HG03064 (cell line): ENCODE data around the gene CIP2A.
"Not testable (repeated sequence)": the region's sequence is repeated elsewhere in the genome, so short reads cannot be mapped to it uniquely, and the experiment has no call there.

Source experiments
- ATAC-seq: cut with Tn5 transposase; IDR thresholded peaks from one replicate; pipeline ENCODE4 v1.9.1; 2021; ENCODE audit warnings: low read depth; ENCODE audit not compliant: unreplicated experiment

Gene CIP2A

DNA sequence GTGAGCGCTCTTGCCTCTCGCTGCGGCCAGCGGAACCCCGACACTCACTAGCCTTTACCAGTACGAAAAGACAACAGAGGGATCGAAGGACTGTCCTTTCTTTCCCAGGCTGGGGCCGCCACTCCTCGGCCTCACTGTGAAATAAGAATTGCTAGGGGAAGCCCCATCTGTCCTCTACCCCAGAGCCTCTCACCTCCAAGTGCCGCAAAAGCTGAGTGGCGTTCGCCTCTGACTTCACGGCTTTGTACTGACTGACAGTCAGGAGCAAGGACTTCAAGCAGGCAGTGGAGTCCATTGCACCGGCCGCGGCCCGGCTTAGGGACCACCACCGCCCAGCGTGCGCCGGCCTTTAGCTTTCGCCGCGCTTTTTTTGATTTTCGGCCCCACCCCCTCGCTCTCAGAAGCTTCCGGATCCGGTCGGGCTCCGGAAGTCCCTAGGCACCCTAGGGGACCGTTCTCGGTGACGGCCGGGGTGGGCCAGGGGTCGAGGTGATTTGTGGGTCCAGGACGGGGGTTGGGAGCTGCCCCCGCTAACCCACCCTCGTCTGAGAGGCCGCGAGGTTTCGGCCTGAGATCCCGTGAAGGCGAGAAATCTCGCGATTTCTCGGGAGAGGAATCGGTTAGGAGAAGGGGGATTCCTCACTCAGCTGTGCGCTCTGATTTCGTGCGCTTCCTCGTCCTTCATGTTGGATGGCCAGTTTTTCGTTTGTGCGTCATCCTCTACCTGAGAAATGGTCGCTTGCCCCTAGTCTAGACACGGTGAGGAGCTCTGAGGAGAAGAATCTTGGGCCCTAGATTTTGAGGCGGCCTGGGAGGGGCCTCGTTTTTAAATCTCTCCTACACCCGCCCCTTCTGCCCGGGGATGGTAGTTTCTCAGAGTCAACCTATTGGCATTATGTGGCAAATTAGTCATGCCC, at the start of gene CIP2A, which contains the start of gene DZIP3:
Gene CIP2A (minus strand): TSS at position 358 of the 917 bp plus-strand sequence. CDS start 63 bp downstream, at position 295.
Gene DZIP3 (plus strand): TSS at position 642 of the 917 bp plus-strand sequence. CDS start 15,685 bp downstream, outside the sequence.
- ATAC-seq: peak; percentile 93

DNA sequence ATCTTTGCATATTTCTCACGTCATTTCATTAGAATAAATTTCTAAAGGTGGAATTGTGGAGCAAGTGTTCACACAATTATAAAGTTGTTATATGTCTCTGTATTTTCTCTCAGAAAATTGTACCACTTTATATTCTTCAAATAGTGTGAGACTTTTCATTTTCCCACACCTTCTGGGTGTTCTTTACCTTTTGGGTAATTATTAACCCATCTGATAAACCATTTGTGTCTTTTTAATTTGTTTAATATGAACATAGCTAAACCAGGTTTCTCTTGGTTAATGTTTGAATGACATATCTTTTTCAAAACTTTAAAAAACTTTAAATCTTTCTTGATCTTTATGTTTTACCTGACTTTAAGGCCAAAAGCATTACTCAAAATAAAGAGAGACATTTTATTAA, 40.7 kb upstream of the CIP2A start:
- ATAC-seq: no peak

DNA sequence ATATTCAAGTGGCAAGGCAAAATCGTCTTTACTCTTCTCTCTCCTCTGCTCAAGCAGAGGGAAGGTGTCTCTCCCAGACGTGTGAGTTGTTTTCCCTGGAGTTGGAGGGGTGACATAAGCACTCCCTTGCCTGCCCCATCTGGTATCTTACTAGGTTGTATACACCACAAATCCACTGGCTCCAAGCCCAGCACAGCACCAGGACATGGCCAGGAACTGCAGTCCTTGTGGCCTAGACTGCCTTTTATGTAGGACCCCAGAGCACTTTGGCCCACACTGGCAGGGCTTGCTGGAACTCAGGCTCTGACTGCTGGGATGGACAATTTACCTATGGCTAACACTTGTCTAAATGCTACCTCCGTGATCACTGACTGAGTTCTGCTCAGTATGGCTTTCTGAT, 34.3 kb upstream of the CIP2A start:
- no peak for ATAC-seq

DNA sequence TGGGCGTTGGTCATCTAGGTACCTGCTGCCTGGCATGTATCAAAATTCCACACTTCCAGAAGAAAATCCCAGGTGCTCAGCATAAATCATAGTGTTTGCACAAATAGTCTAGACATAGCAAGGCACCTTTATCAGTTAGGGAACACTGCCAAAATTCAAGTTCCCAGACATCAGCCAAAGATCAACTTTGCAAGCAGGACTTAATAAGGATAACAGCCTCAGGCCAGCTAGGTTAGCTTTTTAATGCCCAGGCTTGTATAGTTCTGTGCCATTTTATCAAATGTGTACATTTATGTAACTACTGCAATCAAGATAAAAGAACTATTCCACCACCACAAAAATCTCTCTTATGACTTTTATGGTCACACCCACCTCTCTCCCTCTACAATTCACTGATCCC, 31.0 kb upstream of the CIP2A start:
- no peak for ATAC-seq

DNA sequence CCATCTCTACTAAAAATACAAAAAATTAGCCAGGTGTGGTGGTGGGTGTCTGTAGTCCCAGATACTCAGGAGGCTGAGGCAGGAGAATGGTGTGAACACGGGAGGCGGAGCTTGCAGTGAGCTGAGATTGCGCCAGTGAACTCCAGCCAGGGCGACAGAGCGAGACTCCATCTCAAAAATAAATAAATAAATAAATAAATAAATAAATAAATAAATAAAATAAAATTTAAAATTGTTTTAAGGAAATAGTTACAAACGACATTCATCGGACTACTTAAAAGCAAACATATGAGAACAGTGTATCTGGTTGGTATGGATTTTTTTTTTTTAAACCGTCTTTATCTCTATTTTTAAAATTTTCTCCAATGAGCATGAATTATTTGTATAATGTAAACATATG, 26.9 kb upstream of the CIP2A start:
- not testable (repeated sequence) for ATAC-seq

DNA sequence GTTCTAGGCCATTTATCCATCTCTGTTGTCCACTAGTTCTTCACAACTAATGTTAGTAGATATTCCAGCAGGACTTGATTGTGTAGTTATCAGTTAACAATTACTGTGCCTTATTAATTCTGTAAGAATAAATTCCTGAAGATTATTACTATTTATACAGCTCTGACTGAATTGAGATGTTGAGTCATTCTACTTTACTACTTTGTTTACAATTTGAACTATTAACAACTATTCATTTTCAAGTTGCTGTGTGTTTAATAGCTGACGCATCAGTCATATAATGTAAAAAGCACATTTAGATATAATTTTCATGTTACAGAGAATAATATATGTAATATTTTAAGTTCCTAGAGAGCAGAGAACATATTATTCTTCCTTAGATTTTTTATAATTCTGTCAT, 21.4 kb upstream of the CIP2A start:
- no peak for ATAC-seq

DNA sequence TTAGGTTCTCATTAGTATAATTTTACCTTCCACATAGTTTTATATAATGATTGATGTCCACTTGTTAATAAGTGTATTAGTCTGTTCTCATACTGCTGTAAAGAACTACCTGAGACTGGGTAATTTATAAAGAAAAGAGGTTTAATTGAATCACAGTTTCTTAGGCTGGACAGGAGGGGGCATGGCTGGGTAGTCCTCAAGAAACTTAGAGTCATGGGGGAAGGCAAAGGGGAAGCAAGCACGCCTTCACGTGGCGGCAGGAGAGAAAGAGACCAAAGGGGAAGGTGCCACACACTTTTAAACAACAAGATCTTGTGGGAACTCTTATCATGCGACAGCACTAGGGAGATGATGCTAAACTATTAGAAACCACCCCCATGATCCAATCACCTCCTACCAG, 19.5 kb upstream of the CIP2A start:
- ATAC-seq: no peak

DNA sequence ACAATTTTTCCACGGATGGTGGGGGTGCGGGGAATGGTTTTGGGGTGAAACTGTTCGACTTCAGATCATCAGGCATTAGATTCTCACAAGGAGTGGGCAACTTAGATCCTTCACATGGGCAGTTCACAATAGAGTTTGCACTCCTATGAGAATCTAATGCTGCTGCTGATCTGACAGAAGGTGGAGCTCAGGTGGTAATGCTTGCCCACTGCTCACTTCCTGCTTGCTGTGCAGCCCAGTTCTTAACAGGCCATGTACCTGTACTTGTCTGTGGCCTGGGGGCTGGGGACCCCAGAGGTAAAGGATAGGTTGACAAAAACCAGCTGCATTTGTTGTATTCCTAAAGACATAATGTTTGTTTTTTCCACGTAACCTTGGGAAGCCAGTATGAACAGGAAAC, 16.3 kb upstream of the CIP2A start:
- ATAC-seq: no peak

DNA sequence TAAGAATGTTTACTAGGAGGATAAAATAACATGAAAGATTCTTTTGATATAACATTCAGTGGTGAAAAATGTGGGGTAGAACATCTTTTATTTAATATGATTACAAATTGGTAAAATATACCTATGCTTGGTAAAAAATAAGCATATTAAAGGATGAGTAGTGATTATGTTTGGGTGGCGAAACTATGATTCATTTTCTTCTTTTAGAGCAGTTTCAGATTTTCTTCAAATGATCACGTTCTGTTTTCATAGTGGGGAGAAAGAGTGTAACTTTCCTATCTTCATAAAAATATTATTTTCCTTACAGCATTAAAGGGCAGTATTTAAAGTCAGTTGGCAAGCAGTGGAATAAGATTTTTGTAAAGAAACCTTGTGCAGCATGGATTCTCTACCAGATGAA, 15.8 kb upstream of the CIP2A start:
- no peak for ATAC-seq

DNA sequence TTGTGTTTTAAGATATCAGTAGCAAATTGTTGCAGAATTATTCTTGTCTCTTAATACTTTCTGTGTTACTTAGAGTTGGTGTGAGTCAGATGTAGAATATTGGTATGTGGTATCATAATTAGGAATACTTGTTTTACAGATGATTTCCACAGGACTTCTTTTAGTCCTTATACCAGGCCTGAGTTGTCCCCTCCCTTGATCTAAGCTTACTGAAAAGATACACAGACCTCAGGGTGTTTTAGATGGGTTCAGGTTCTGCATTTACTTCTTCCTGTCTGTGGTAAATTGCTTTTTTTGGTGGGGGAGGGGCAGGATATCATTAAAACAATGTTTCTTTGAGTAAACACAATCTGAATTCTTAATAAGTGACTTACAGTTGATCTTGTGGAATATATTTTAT, 14.5 kb upstream of the CIP2A start:
- no peak for ATAC-seq

DNA sequence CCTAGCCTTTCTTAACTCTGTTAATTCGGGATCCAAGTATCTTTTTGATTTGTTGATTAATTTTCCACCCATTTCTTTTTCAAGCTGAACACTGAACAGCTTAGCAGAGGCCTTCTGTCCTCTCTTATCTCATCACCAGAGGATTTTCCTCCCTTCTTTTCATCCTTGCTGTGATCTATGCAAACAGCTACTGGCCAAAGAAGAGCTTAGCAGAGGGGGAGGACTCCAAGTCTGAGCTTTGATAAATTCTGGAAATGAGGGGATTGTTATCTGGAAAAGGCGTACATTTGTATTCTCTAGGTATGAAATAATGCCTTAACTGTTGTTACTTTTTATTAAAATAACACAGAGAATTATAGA, 13.7 kb upstream of the CIP2A start:
- ATAC-seq: peak; percentile 2

DNA sequence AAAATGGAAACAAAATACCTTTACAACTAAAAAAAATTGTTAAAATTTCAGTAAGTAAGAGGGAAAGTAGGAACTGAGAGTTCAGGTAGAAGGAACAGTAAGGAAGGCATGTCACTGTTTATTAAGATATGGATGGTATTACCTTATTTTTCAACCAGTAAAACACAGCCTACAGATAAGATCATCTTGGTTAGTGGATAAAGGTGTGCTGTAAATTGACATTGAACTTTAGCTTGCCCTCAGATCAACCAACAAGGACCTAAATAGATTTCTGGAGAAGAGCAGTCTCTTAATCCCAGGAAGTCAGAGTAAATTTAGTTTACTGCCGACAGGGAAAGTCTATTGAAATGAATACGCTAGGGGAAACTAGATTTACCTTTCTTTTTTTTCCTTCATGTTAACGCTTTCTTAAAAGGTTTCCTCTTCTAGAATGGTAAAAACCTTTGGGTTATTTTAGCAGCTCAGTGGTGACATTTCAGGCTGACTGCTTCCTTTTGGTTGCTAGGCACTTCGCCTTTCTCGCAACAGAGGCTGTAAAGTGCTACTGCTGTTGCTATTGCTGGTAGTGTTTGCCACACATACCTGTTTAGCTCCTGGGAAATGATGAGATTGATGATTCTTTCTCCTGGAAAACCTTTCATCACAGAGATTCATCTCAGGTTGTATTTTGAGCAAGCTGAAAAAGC, 13.2 kb upstream of the CIP2A start:
- peak; percentile 80 for ATAC-seq

DNA sequence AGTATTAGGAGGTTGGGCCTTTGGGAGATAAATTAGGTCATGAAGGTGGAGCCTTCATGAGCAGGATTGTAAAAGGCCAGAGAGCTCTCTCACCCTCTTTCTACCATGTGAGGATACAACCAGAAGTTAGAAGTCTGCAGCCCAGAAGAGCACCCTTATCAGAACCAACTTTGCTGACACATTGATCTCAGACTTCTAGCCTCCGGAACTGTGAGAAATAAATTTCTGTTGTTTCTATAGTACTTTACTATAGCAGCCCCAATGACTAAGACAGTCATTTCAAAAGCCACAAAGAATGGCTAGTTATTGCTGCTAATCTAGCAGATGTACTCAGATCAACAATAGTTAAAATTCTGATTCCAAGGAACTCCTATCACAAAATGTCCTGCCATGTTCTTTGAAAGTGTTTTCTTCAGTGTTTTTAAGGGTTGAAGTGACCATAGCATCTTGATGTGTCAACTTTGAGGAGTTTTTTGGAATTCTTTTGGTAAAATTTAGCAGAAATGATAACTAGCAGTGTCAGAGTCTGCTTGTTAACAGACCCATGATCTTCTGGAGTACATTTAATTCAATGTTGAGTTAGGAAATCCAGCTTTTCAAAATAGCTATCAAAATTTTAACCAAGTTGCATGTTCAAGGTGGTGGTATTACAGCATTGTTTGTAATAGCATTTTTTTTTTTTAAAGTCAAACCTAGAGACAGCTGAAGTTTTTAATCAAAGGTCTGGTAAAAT, 10.6 kb upstream of the CIP2A start:
- no peak for ATAC-seq

DNA sequence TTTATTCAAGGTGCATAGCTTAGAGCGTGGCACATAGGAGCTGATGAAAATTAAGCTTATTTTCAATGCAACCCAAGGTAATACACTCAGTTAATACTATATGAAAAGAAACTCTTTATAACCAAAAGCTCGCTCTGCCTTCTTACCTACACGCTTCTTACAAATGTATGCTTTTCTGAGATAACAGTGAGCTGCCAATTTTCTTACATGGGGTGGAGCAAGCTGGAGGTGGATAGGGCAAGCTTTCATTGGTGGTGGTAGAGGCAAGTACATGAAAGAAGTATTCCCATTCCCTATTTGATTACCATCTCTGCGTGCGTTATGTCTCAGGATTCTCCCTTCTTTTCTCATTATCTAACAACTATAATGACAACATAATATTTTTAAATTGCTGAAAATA, 9.1 kb upstream of the CIP2A start:
- ATAC-seq: no peak

DNA sequence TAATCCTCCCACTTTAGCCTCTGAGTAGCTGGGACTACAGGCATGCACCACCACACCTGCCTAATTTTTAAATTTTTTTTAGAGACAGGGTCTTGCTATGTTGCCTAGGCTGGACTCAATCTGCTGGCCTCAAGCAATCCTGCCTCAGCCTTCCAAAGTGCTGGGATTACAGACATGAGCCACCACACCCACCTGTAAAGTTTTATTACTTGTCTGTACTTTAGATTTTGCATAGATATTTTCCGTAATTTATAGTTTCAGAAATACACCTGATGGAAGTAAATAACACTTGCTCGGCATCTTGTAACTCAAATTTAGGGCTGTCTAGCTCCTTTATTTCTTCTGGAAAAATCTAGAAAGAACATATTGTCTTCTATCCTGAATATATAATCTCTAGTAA, 6.1 kb upstream of the CIP2A start:
- no peak for ATAC-seq

DNA sequence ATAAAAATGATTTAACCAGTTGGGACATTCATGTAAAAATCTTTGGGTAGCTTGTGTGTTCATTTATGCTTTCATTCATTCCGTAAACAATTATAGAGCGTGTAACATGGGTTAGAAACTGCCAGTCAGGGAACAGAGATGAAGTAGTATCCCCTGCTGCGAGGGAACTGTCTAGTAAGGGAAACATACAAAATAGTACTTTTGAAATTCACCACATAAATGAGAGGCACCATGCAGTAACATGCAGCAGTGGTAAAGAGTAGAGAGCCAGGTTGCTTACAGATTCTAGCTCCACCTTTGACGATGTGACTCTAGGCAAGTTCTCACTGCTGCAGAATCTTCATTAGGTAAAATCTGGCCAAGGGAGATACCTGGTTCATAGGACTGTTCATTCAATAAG, 1.2 kb upstream of the CIP2A start:
- ATAC-seq: no peak

DNA sequence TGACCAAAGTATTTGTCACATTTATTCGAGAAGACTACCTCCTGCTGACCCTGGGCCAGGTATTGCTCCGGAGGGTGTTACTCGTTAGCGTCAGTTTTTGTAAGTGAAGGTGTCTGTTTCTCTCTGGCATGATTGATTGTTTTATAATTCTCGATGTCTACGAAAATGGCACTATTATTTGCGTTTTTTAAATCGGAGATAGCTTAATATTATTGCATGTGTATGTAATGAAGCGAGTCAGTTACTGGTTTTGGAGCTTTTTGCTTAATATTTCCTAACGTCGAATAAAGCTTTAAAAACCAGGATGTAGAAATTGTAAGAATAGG, 723 bp upstream of the CIP2A start:
- ATAC-seq: no peak

DNA sequence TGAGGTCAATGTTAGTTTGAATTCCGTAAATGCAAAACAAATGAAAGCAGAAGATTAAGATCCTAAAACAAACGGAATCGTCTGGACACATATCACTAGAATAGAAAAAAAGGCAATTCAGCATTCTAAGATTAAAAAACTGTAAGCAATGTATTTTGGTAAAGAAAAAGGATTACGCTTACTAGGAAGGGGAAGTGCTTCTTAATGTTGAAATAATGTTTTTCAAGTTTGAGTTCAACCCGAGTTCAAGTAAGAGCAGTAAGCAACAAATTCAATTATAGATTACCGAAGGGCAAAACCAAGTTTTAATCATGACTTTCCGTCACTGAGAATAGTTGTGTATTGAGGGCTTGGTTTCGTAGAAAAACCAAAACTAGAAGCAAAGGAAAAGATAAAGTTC, 637 bp downstream of the CIP2A start:
- ATAC-seq: no peak

DNA sequence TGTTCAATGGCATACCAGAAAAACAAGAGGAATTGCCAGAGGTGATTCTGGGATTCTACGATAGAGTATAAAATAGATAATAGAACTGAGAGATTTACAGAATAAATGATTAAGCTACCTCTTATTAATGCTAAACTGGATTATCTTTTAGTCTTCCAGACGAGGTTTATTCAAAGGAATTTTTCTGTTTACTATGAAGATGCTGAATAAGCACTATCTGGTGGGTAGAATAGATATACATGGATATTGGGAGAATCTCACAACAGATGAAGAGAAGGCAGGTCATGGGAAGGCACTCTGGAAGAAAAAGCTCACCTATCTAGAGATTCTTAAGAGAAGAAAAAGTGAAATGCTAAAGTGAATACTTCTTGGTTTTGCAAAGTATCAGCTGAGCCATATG, 11.2 kb downstream of the CIP2A start:
- ATAC-seq: no peak

DNA sequence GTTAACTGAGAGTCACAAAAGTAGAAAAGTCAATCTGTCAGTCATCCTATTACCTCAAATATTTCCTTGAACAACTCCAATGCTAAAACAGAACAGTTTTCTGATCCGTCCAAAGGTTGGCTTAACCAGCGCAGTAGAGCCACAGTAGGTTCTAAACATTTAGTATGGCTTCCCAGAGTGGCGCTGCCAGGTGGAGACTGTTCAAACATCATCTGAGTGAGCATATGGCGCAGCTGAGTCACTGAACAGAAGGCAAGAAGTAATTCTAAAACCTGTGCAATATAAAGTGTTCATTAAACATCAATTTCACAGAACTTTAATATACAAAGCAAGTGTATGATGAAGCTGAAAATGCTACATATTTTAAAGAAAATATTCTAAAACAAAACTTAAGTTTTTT, 19.9 kb downstream of the CIP2A start:
- ATAC-seq: no peak

DNA sequence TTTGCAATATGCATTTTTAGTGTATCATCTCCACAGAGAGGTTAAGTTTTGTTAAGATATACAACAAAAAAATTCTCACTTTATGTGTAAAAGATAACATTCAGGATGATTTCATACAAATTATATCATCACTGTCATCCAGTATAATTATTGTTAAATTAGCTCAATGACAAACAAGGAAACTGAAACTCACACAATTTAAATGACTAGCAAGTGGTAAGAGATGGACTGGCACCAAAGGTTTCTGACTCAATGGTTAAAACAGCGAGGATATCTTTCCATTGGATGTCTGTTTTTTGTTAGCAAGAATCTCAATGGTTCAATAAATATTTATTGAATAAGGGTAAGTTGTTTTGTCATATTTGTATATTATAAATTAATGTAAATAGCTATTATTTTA, 22.6 kb downstream of the CIP2A start:
- no peak for ATAC-seq
